DMS114 treated with DMSO at 0.1 percent for 48 hours (cell line): Measurements from ENCODE around the gene PRSS57.
"Not testable (repeated sequence)": the region's sequence is repeated elsewhere in the genome, so short reads cannot be mapped to it uniquely, and the experiment has no call there.

Source experiments
- DNase-seq: peaks from one replicate; lab custom pipeline; 2025; ENCODE audit not compliant: unreplicated experiment; lab: John Stamatoyannopoulos, UW

Gene PRSS57

DNA sequence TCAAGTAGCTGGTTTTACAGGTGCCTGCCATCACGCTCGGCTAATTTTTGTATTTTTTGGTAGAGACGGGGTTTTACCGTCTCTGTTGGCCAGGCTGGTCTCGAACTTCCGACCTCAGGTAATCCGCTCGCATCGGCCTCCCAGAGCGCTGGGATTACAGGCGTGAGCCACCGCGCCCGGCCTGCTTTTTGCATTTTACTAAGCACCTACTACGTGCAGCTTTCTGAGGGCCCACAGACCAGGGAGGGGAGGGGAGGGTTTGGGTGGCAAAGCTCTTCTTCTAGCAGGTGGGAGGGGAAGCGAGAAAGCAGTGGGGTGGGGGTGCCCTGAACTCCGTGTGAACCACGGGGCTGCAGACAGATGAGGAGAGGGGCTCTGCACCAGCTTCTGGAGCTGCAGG, 28.5 kb upstream of the PRSS57 start:
- no peak for DNase-seq

DNA sequence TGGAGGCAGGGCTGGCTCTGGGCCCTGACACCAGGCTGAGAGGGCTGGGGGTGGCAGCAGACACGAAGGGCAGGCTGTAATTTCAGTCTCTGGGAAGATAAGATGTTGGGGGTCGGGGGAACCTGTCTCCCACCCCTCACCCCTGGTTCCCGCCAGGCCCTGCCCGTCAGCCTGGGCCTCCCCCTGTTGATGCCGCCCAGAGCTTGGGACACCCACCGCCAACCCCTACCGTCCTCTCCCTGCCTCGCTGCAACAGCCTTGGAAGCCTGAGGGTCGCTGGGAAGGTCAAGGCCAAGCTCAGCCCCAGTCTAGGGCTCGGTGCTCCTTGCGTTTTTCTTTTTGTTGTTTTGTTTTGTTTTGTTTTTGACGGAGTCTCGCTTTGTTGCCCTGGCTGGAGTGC, 28.0 kb upstream of the PRSS57 start:
- no peak for DNase-seq

DNA sequence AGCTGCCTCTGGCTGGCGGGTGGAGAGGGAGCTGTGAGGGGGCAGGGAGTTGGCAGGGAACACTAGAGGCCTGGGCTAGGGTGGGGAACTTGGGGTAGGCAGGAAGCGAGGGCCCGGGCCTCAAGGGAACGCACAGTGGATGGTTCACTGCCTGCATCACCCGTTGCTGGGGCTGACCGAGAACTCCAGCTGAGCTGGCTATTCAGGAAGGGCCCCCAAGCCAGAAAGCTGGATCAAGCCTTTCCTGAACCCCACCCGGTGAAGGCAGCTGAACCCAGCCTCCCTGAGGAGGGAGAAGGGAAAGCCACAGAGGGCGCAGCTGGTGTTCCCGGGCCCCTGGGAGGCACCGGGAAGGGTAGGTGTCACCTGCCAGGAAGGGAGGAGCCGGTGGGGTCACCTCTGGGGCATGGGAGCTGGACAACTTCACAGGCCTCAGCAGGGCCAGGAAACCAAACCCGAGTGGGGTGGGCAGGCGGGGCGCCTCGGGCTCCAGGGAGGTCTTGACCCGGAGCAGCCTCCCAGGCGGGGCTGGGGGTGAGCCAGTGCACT, 27.4 kb upstream of the PRSS57 start:
- no peak for DNase-seq

DNA sequence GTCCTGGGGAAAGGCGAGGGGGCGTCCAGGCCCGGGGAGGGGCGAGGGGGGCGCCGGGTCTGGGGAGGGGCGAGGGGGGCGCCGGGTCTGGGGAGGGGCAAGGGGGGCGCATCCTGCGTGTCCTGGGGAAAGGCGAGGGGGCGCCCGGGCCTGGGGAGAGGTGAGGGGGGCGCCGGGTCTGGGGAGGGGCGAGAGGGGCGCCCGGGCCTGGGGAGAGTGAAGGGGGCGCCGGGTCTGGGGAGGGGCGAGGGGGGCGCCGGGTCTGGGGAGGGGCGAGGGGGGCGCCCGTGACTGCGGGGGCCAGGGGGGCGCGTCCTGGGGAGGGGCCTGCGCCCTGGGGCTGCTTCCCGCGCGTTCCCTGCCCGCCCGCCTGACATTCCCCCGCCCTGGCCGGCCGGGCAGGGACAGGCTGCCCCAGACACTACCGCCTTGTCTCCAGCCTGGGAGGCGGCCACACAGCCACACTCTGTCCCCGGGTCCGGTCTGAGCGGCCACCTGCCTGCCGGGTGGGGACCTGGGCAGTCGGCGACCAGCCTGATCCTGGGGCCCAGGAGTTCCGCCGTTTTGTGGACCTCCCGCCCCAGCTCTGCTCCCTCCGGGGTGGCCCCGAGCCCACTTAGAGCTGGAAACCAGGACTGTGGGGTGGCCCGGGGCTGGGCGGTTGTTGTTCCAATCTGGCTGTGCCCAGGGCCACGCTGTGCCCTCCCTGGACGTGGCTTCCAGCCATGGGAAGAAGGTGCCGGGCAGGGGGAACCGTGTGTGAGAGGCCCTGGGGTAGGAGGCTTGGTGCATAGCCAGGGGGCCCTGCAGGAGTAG, 25.3 kb upstream of the PRSS57 start:
- no peak for DNase-seq

DNA sequence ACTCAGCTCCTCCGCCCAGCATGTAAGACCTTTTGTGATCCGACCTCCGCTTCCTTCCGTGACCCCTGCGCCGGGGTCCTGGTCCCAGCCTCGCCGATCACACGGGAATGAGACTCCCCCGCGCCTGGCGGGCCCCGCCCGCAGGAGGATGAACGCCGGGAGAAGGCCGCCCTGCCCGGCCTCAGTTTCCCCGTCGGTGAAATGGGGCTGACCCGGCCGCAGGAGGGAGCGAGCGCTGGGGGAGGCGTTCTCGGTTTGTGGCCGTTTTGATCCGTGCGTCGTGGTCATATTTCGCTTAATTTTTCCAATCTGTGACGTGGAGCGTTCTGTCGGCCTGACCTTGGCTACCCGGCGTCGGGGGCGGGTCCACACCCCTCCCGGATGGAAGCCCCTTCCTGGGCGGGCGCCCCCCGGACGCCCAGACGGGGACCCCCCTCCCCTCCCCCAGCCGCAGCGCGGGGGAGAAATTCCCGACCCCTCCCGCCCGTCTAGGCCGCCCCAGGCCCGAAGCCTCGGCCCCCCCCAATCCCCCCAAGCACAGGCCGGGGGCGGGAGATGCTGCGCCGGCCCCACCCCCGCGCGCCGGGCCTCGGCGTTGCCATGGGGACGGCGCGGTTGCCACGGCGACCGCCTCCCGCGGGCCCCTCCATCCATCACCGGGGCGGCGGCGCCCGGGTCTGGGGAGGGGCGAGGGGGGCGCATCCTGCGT, 24.5 kb upstream of the PRSS57 start:
- no peak for DNase-seq

DNA sequence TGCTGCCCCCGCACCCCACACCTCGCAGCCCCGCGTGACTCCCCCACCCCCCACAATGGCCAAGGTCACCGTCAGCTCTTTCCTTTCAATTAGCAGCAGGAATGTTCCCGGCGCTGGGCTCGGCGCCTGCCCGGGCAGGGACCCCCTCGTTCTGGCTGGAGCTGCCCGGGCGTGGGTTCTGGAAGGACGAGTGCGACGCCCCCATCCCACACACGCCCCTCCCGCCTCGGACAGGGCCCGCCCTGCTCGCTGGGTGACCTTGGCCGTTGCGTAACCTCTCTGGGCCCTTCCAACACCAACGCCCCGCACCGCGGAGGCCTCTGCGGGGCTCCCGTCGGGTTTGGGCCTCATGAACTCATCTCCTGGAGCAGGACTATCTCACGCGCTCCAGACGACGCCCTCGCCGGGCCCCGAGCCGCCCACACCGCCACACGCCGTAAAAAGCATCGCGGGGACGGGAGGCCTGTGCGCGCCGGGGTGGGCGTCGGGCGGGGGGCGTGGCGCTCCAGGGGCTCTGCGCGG, 23.8 kb upstream of the PRSS57 start:
- DNase-seq, result no peak

DNA sequence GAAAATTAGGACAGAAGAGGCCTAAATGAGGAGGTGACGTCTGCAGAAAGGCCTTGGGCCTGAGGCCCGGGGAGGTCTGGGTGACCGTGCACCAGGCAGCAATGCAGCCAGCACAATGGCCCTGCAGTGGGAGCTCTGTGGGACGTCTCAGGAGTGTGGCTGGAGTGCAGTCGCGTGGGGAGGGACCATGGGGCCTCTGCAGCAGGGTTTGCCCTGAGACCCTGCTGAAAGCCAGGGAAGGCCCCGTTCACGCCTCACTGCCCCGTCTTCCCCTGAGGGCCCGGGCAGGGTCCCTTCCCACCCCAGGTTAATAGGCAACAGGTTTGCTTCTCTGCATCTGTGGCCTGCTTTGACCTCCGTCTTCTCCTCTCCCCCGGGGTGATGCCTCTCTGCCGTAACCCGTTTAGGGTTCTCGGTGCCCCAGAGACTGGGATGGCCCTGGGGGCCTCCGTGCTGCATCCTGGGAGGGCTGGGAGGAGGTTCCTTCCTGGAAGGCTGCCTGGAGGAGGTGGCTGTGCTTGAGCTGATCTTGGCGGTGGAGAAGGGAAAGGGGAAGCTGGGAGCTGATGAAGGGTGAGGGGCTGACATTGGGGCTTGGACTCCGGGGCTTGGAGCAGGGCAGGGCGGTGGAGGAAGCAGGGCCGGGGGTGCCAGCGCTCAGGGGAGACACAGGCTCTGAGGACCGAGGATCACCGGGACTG, 23.1 kb upstream of the PRSS57 start:
- no peak for DNase-seq

DNA sequence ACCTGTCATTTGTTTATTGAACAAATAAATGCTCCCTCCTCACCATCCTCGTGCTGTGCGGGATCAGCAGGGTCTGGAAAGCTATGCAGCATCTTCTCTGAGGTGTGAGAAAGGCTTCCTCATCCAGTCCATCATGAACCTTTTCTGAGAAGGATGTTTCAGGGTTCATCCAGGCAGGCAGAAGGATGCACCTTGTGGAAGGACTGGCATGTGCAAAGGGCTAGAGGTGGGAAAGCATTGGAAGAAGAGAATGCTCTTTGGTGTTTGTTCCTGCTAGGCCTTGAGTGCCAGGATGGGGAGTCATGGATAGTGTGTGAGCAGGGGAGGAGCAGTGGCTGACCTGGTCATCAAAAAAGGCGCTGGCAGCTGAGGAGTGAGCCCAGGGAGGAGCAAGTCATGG, 20.1 kb upstream of the PRSS57 start:
- DNase-seq, result no peak

DNA sequence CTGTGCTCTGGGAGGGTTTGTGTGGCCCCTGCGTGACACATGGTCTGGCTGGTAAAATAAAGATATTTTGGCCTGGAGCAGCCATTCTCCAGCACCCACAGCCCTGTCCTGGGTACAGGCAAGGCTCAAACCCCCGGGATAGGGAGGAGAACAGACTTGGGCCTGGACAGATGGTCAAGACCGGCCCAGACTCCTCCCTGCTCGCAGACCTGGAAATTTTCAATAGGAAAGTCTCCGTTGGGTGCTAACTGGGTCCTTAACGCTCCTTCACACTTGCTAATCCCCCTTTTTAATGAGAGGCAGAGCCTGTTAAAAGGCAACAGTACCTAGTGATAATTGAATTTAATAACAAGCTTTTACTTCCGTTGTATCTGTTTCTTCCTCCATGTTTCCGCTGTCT, 16.0 kb upstream of the PRSS57 start:
- DNase-seq, result no peak

DNA sequence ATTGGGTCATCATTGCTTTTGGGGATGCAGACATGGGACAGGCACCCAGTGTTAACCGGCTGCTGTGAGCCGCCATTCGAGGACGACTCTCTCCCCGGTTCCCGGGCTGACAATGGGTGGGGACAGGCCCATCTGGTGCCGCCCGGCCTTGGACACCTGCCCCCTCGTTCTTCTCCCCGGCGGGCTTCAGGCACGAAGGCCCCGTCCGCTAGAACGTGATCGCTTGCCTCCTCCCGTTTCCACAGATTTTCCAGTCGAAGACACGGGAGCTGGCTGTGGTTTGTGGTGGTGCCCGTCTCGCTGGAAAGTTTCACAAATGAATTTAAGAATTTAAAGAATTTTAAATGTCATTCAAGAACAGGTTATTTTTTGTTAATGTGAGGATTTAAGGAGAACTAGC, 15.5 kb upstream of the PRSS57 start:
- no peak for DNase-seq

DNA sequence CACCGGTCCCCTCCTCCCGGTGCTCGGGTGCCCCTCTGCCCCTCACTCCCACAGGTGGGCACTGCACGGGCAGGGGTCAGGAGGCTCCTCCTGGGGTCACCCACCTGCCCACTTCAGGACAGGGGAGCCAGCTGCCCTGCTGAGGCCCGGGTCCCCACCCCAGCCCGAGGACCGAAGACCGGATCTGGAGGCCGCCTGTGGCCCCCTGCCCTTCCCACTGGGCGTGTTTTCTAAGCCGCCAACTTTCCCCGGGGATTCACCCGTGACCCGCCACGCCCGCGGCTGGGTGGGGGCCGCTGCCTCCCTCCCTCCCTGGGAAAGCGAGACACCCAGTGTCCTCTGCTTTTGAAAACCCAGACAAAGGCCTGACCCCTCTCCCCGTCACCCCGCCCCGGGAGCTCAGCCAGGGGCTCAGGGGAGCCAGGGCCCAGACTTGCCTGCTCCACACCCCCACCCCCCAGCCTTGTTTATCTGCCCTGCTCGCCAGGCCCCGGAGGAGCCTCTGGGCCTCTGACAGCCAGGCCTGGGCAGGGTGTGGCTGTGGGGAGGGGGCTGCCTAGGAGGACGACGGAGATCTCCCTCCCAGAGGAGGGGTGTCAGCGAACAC, 14.8 kb upstream of the PRSS57 start:
- no peak for DNase-seq

DNA sequence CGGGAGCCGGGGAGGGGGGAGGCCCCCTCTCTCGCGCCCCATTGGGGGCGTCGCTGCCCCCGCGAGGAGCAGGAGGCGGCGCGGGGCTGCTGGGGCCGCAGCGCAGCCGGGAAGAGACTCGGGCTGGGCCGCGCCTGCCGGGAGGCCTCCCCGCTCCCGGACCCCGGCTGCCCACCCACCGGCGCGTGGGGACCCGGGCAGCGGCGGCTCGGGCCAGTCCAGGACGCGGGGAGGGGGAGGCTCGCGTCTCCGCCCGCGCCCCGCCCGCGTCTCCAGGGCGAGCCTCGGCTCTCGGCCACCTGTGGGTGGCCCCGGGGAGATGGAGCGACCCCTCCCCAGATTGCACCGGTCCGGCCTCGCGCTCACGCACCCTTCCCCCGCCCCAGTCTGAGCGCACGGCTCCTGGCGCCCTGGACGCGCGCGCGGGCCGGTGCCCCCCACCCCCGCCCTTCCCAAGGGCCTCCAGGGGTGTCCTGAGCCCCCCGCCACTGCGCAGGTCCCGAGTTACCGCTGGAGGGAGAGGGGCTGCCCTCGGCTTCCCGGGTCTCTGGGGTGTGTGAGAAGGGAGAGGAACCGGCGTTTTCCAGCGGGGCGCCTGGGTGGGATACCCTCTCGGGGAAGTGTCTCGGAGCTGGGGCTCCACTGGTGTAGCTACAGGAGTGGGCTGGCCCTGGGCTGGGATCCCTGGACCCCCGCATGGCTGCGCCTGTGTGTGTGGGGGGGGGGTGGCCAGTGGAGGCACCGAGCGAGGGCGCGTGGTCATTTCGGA, 14.1 kb upstream of the PRSS57 start:
- DNase-seq, result no peak

DNA sequence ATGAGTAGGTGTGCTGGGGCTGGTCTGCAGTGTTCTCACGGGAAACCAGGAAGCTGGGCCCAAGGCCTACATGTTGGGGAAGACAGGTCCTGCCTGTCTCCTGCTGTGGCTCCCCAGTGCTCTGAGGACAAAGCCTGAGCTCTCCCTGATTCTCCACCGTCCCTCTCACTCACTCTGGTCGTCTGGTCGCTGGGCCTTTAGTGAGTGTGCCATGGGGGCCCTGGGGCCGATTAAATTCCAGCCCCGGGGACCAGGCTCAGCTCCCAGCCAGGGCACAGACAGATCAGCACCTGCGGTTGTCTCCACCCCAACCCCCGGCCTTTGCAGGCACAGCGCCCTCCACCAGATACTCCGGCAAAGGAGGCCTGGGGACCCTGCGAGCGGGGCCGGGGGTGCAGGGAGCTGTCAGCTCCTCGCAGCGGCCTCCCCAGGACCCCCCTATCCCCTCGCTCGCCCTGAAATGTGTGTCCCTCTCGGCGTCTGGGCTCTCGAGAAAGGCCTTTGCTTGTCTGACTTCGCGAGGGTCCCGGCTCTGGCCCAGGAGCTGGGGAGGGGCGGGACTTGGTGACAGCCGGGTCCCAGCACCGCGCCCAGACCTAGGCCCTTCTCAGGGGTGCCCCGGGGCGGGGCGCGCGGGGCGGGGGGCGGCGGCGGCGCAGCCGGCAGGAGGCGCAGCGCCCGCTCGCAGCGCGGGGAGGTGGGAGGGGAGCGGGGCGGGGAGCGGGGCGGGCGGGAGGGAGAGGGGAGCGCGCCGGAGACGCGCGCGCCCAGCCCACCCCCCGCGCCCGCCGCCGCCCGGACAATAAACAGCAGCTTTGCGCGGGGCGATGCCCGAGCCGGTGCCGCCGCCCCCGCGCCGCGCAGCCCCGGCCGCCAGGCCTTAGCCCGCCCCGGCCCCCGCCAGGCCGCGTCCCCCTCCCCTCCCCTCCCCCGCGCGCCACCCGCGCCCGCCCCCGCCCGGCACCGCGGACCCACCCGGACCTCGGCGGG, 13.2 kb upstream of the PRSS57 start, which contains the start of gene PALM:
TSS of gene PALM (plus strand) at position 782 of the 990 bp plus-strand sequence. CDS start 212 bp downstream, outside the sequence.
- no peak for DNase-seq

DNA sequence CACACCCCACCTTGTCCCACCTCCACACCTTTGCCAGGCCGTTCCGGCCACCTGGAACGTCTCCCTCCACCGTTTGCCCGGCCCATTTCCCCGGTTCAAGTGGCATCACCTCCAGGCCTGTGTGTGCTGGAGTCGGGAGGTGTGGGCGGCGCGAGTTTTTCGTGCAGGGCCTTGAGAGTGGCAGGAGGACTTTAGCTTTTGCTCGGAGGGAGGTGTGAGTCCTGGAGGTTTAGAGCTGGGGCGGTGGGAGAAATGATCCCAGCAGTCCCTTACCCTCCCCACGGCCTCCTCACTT, 9.1 kb upstream of the PRSS57 start:
- no peak for DNase-seq

DNA sequence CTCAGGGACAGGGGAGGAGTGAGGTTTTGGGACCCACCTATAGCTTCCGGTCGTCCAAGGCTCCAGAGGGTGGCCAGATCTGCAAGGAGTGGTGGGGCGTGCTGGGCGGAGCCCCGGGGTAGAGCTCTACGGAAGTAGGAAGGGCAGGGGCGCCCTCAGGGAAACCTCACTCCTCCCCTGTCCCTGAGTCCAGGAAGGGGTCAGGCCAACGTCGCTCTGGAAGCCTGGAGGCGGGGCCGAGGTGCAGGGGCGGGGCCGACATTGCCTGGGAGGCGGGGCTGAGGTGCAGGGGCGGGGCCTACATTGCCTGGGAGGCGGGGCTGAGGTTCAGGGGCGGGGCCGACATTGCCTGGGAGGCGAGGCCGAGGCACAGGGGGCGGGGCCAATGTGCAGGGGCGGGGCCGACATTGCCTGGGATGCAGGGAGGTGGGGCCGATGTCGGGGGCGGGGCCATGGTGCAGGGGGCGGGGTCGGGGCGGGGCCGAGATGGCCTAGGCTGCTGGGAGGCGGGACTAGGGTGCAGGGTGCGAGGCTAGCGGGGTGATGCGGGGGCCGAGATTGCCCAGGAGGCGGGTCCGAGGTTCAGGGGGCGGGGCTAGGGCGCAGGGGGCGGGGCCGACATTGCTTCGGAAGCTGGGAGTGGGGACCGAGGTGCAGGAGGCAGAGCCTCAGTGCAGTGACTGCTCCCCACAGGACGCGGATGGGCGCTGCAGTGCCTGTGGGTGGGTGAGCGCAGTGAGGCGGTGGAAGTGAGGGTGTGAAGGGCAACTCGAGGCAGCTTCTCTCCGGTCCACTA, 8.6 kb upstream of the PRSS57 start:
- no peak for DNase-seq

DNA sequence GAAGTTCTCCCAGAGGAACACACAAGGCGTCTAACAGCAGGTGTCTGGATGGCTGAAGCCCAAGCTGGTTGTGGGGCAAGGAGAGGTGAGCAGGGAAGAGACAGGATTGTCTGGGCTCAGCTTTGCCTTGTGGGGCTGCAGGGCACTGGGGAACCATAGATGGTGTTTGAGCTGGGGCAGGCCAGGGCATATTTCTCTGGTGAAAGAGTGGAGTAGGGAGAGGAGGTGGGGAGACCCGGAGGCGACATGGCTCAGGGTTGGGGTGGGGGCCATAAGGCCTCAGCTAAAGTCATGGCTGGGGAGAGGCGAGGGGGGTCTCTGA, 8.0 kb upstream of the PRSS57 start:
- DNase-seq, result no peak

DNA sequence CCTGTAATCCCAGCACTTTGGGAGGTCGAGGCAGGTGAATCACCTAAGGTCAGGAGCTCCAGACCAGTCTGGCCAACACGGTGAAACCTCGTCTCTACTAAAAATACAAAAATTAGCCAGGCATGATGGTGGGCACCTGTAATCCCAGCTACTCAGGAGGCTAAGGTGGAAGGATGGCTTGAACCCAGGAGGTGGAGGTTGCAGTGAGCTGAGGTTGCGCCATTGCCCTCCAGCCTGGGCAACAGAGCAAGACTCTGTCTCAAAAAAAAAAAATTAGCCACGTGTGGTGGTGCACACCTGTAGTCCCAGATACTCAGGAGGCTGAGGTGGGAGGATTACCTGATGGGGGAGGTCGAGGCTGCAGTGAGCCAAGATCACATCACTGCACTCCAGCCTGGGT, 7.6 kb upstream of the PRSS57 start:
- DNase-seq, result not testable (repeated sequence)

DNA sequence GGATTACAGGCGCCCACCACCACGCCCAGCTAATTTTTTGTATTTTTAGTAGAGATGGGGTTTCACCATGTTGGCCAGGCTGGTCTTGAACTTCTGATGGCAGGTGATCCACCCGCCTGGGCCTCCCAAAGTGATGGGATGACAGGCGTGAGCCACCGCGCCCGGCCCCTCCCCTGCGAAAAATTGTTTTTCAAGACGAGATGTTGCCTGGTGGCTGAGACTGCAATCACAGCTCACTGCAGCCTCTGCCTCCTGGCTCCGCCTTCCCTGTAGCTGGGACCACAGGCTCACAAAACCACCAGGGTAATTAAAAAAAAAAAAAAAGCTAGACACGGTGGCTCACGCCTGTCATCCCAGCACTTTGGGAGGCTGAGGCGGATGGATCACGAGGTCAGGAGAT, 4.6 kb upstream of the PRSS57 start:
- not testable (repeated sequence) for DNase-seq

DNA sequence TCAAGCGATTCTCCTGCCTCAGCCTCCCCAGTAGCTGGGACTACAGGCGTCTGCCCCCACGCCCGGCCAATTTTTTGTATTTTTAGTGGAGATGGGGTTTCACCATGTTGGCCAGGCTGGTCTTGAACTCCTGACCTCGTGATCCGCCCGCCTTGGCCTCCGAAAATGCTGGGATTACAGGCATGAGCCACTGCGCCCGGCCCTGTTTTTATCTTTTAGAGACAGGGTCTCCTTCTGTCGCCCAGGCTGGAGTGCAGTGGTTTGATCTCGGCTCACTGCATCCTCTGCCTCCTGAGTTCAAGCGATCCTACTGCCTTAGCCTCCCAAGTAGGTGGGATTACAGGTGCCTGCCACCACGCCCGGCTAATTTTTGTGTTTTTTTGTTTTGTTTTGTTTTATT, 3.3 kb upstream of the PRSS57 start:
- not testable (repeated sequence) for DNase-seq
